IMR-90 (cell line): Measurements from ENCODE around the gene FEN1. TPM values are rescaled to one million over a fixed set of nuclear protein-coding genes. Genes with fewer than 3 reads are reported as not detected.

Experiments
- ATAC-seq: fragments of 200-7000 bp; cut with Tn5 transposase; 2 replicates; pipeline ENCODE4 v1.9.1; 2020; ENCODE audit warnings: low read depth, mild to moderate bottlenecking, moderate library complexity
- BruUV-seq: library from RNA; stranded (reverse); fragments of 400-500 nt; replicated peaks from 2 replicates; lab custom pipeline; 2021; lab: Mats Ljungman, UMichigan
- CTCF ChIA-PET: fragments of 300-600 bp; formaldehyde crosslinking; extraction: SDS; loops from one replicate; lab custom pipeline; 2021; ENCODE audit warnings: antibody characterized with exemption; lab: Yijun Ruan, JAX
- POLR2A ChIA-PET: fragments of 300-600 bp; sonication (Branson Sonifier 250); formaldehyde crosslinking; loops from one replicate; lab custom pipeline; 2022; ENCODE audit warnings: antibody characterized with exemption; ENCODE audit not compliant: unreplicated experiment; lab: Charles Lee
- DNase-seq: peaks from one replicate; pipeline ENCODE4 v3.0.0; 2013
- H2AFZ ChIP-seq: replicated peaks from 2 replicates; pipeline ENCODE3; 2013; ENCODE audit warnings: low read length, mild to moderate bottlenecking; ENCODE audit not compliant: poor library complexity
- H2AK5ac ChIP-seq: 2 replicates; pipeline ENCODE4 v1.6.1; 2013; ENCODE audit warnings: low read depth, low read length, inconsistent platforms
- H2AK9ac ChIP-seq: replicated peaks from 2 replicates; pipeline ENCODE3; 2013; ENCODE audit warnings: mild to moderate bottlenecking, low read depth, low read length, moderate library complexity; ENCODE audit not compliant: poor library complexity
- H2BK120ac ChIP-seq: 2 replicates; pipeline ENCODE4 v1.6.1; 2013; ENCODE audit warnings: low read depth, low read length, inconsistent platforms
- H2BK15ac ChIP-seq: 3 replicates; pipeline ENCODE4 v1.6.1; 2013; ENCODE audit warnings: low read depth, low read length, inconsistent platforms
- H2BK20ac ChIP-seq: 2 replicates; pipeline ENCODE4 v1.6.1; 2013; ENCODE audit warnings: low read depth, mild to moderate bottlenecking, inconsistent platforms, low read length, moderate library complexity
- H2BK5ac ChIP-seq: 2 replicates; pipeline ENCODE4 v1.6.1; 2013; ENCODE audit warnings: mild to moderate bottlenecking, low read depth, low read length, inconsistent platforms; ENCODE audit not compliant: poor library complexity, severe bottlenecking
- H3K14ac ChIP-seq: replicated peaks from 2 replicates; pipeline ENCODE4 v1.6.1; 2013; ENCODE audit warnings: low read depth, low read length, inconsistent platforms
- H3K18ac ChIP-seq: 2 replicates; pipeline ENCODE4 v1.6.1; 2013; ENCODE audit warnings: low read depth, low read length, control low read depth
- H3K23ac ChIP-seq: 2 replicates; pipeline ENCODE4 v1.6.1; 2013; ENCODE audit warnings: low read depth, low read length, inconsistent platforms
- H3K27ac ChIP-seq: 2 replicates; pipeline ENCODE4 v1.5.1; 2013; ENCODE audit warnings: mild to moderate bottlenecking, control low read depth, low read length; ENCODE audit not compliant: insufficient read depth
- H3K27me3 ChIP-seq: 2 replicates; pipeline ENCODE4 v1.6.1; 2013; ENCODE audit warnings: low read length; ENCODE audit not compliant: control insufficient read depth, insufficient read depth
- H3K36me3 ChIP-seq: 2 replicates; pipeline ENCODE4 v1.6.1; 2013; ENCODE audit warnings: low read length, mixed read lengths; ENCODE audit not compliant: control insufficient read depth, insufficient read depth
- H3K4ac ChIP-seq: 2 replicates; pipeline ENCODE4 v1.6.1; 2013; ENCODE audit warnings: low read depth, low read length, inconsistent platforms
- H3K4me1 ChIP-seq: 2 replicates; pipeline ENCODE4 v1.6.1; 2013; ENCODE audit warnings: low read length, mixed read lengths; ENCODE audit not compliant: control insufficient read depth, insufficient read depth
- H3K4me2 ChIP-seq: 2 replicates; pipeline ENCODE4 v1.6.1; 2013; ENCODE audit warnings: low read depth, mild to moderate bottlenecking, control low read depth, low read length, moderate library complexity
- H3K4me3 ChIP-seq: 2 replicates; pipeline ENCODE4 v1.5.1; 2013; ENCODE audit warnings: low read depth, mild to moderate bottlenecking, control low read depth, low read length, moderate library complexity; ENCODE audit not compliant: insufficient read depth
- H3K56ac ChIP-seq: 2 replicates; pipeline ENCODE4 v1.6.1; 2013; ENCODE audit warnings: low read length, inconsistent platforms; ENCODE audit not compliant: insufficient read depth; ENCODE audit errors: extremely low read depth
- H3K79me1 ChIP-seq, 2 experiments: 2 replicates each; pipeline ENCODE4 v1.6.1; 2013; ENCODE audit warnings: low read length in 2 of 2, inconsistent platforms in 1 of 2, low read depth in 1 of 2
- H3K9ac ChIP-seq: 2 replicates; pipeline ENCODE4 v1.6.1; 2013; ENCODE audit warnings: low read depth, low read length, control low read depth
- H3K9me1 ChIP-seq: 2 replicates; pipeline ENCODE4 v1.6.1; 2013; ENCODE audit warnings: low read length, inconsistent platforms; ENCODE audit not compliant: insufficient read depth
- H3K9me3 ChIP-seq: 2 replicates; pipeline ENCODE4 v1.6.1; 2013; ENCODE audit warnings: low read length; ENCODE audit not compliant: control insufficient read depth, insufficient read depth
- H4K20me1 ChIP-seq: 2 replicates; pipeline ENCODE4 v1.6.1; 2013; ENCODE audit warnings: low read length, inconsistent platforms; ENCODE audit not compliant: insufficient read depth
- H4K5ac ChIP-seq: 2 replicates; pipeline ENCODE4 v1.6.1; 2013; ENCODE audit warnings: mild to moderate bottlenecking, low read depth, low read length, control low read depth
- H4K8ac ChIP-seq, 2 experiments: 2 replicates each; pipeline ENCODE4 v1.6.1; 2013; ENCODE audit warnings: low read depth in 2 of 2, low read length in 2 of 2, control low read depth in 1 of 2, inconsistent platforms in 1 of 2
- H4K91ac ChIP-seq: 2 replicates; pipeline ENCODE4 v1.6.1; 2013; ENCODE audit warnings: low read depth, low read length, inconsistent platforms; ENCODE audit not compliant: insufficient read depth
- POLR2A ChIP-seq: IDR thresholded peaks from 2 replicates; pipeline ENCODE4 v1.6.1; 2012; ENCODE audit warnings: mild to moderate bottlenecking, low read depth, low read length
- WGBS, 2 experiments: methylation state at CpG; one replicate each; pipeline versions ENCODE4 v1.1.5 to v1.1.7; 2013; ENCODE audit warnings: missing lambda C conversion rate in 2 of 2; ENCODE audit not compliant: insufficient read length in 1 of 2; ENCODE audit errors: extremely low coverage in 2 of 2; 5-methylcytosine and 5-hydroxymethylcytosine counted together
- dilution Hi-C: fragments of 300-500 bp; cut with HindIII; formaldehyde crosslinking; loops from one replicate; pipeline ENCODE4 v1.14.3; 2018; ENCODE audit warnings: low sequenced_read_pairs; ENCODE audit not compliant: unreplicated experiment
- in situ Hi-C: fragments of 300-500 bp; cut with MboI; formaldehyde crosslinking; loops from 3 replicates; pipeline ENCODE4 v1.14.3; 2019; ENCODE audit warnings: low sequenced_read_pairs, inconsistent platforms, mixed read lengths
- intact Hi-C: fragments of 100-400 bp; cut with micrococcal nuclease; formaldehyde crosslinking; loops from 2 replicates; pipeline ENCODE4 v1.10.0; 2022
- polyA plus RNA-seq, 3 experiments: library from polyadenylated mRNA; depleted of rRNA; stranded (reverse); fragments of >200 nt; gene quantifications; 2 replicates each; pipeline ENCODE4 v1.2.3, GENCODE V29; 2012; ENCODE audit warnings: low replicate concordance in 1 of 3
- total RNA-seq: library from RNA; depleted of rRNA; stranded (reverse); fragments of >200 nt; gene quantifications from 2 replicates; pipeline ENCODE4 v1.2.3, GENCODE V29; 2012

FEN1 gene
- total and polyA plus RNA-seq, 2 of the 4 experiments (the other 2 are of a cell fraction), result 23.0 to 41.9 TPM

DNA sequence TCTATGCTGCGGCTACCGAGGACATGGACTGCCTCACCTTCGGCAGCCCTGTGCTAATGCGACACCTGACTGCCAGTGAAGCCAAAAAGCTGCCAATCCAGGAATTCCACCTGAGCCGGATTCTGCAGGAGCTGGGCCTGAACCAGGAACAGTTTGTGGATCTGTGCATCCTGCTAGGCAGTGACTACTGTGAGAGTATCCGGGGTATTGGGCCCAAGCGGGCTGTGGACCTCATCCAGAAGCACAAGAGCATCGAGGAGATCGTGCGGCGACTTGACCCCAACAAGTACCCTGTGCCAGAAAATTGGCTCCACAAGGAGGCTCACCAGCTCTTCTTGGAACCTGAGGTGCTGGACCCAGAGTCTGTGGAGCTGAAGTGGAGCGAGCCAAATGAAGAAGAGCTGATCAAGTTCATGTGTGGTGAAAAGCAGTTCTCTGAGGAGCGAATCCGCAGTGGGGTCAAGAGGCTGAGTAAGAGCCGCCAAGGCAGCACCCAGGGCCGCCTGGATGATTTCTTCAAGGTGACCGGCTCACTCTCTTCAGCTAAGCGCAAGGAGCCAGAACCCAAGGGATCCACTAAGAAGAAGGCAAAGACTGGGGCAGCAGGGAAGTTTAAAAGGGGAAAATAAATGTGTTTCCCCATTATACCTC is 3.3 kb downstream of the FEN1 start:
- H3K27ac ChIP-seq, result no peak overlapping the region
- POLR2A ChIA-PET, result interaction anchor here (0.6 kb wide), 1 partner anchor 591 kb away, joined by 3 read pairs; no protein-coding TSS in a partner anchor
- H2BK20ac ChIP-seq, result no peak overlapping the region
- no peak overlapping the region for H2AK9ac ChIP-seq
- H3K4me1 ChIP-seq, result peaks cover 6% of the 10 kb centered on the region
- H4K20me1 ChIP-seq, result peaks cover 6% of the 10 kb centered on the region
- H3K4ac ChIP-seq, result no peak overlapping the region
- no peak overlapping the region for H3K14ac ChIP-seq
- 94% methylated on average over 13 of the region's 18 CpGs; no CpG with 5 or more reads in 1 of the 2 experiments for WGBS, 2 experiments
- dilution Hi-C loops, result no loop called here
- no peak overlapping the region for H3K4me3 ChIP-seq
- no peak for TF ChIP-seq POLR2A
- no peak overlapping the region for H3K9ac ChIP-seq
- no peak overlapping the region for H2AFZ ChIP-seq
- BruUV-seq, result no TSS peak
- intact Hi-C loops, result loop anchor here (2.0 kb wide), 4 partner anchors 31 to 583 kb away; partner anchors contain the start of gene FADS3
- H4K91ac ChIP-seq, result no peak overlapping the region
- DNase-seq (no peak), ATAC-seq (no peak)
- H2BK5ac ChIP-seq, result no peak overlapping the region
- H2AK5ac ChIP-seq, result no peak overlapping the region
- peaks cover 23 to 62% of the 10 kb centered on the region in 2 experiments for H3K79me1 ChIP-seq
- no peak overlapping the region for H3K56ac ChIP-seq
- no peak overlapping the region for H2BK120ac ChIP-seq
- no peak overlapping the region for H4K5ac ChIP-seq
- in situ Hi-C loops, result loop anchor here (5.0 to 10.0 kb wide), 2 partner anchors 156 to 309 kb away; partner anchors contain the start of gene BEST1
- H3K9me1 ChIP-seq, result peaks cover 7% of the 10 kb centered on the region
- no peak overlapping the region for H4K8ac ChIP-seq
- CTCF ChIA-PET, result interaction anchor here (0.9 to 3.6 kb wide), 5 partner anchors 8 to 312 kb away, joined by 4 to 27 read pairs (median 6); partner anchors contain the start of gene FADS1
- no peak overlapping the region for H2BK15ac ChIP-seq
- H3K23ac ChIP-seq, result no peak overlapping the region
- no peaks in the 10 kb centered on the region for H3K27me3 ChIP-seq
- H3K18ac ChIP-seq, result no peak overlapping the region
- H3K36me3 ChIP-seq, result peaks cover 11% of the 10 kb centered on the region
- no peak overlapping the region for H3K4me2 ChIP-seq
- H3K9me3 ChIP-seq, result no peaks in the 10 kb centered on the region
